Measurements from ENCODE around the gene PTPRA. TPM values are rescaled to one million over a fixed set of nuclear protein-coding genes. Genes with fewer than 3 reads are reported as not detected.
"Not testable (repeated sequence)": the region's sequence is repeated elsewhere in the genome, so short reads cannot be mapped to it uniquely, and the experiment has no call there.

The PTPRA gene
- total RNA-seq, 8 experiments from 2014 or later = 31.8 to 137 (median 58.2) TPM

DNA sequence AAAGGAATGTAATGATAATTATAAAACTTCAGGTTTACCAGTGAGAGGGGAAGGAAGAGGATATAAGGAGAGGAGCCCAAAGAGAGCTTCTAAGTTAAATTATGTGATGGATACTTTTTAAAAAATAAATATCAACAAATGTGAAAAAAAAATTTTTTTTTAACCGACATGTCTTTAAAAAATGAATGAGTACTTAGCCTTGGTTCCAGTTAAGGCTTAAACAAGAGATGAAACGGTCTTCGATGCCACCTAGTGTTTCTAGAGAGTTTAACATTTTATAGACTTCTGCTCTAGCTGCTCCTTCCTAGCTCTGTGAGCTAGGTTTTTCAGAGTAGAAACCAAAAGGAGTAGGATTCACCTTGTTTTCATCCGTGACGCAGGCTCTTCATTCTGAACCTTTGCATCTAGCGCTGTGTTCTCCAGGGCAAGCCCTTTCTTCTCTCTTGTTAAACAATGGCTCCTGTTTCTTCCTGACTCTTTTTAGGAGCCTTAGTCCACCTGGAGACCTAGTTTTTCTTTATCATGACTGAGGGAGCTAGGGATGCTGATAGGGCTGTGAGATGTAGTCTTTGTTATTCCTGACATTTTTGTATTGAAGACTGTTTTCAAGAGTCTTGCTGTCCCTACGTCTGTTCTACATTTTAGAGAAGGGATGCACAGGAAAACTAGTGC is 127.7 kb downstream of the PTPRA start:
- H3K27ac ChIP-seq = no peak overlapping the region
- in situ Hi-C loops (cut with MboI; ENCODE audit: low pct_unique_long_range_greater_than_20kb in 2 of 9, low sequenced_read_pairs in 9 of 9, unreplicated experiment in 9 of 9) = no loop called here
- peak in 3 of 8 experiments; percentile 56 to 75 (median 73) for ATAC-seq (replicated peaks in 6 of 8)
- no peak overlapping the region for H3K4me3 ChIP-seq
- 40 to 67% (median 58%) methylated on average over 3 to 7 of the region's 7 CpGs for whole genome bisulfite sequencing, 10 experiments
- no peaks in the 10 kb centered on the region for H3K4me1 ChIP-seq (replicated peaks in 1 of 2)

DNA sequence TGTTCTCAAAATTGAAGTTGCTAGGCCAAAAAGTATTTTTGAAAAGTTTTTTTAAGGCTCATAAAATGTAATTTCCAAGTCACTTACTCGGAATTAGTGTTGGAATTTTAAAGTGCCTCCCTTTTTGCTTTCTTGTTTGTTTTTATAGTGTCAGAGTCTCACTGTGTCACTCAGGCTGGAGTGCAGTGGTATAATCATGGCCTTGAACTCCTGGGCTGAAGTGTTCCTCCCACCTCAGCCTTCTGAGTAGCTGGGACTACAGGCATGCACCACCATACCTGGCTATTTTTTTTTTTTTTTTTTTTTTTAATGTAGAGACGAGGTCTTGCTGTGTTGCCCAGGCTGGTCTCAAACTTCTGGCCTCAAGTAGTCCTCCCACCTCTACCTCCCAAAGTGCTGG is 130.1 kb downstream of the PTPRA start:
- WGBS, 10 experiments = 80 to 100% (median 96%) methylated on average over 1 to 2 of the region's 2 CpGs; no CpG with 5 or more reads in 2 of the 10 experiments
- in situ Hi-C loops (cut with MboI; ENCODE audit: low pct_unique_long_range_greater_than_20kb in 2 of 9, low sequenced_read_pairs in 9 of 9, unreplicated experiment in 9 of 9) = no loop called here
- no peak for ATAC-seq (replicated peaks in 6 of 8)
- Histone ChIP-seq H3K4me1 (replicated peaks in 1 of 2) (no peaks in the 10 kb centered on the region), H3K4me3 (no peak overlapping the region), H3K27ac (no peak overlapping the region)

DNA sequence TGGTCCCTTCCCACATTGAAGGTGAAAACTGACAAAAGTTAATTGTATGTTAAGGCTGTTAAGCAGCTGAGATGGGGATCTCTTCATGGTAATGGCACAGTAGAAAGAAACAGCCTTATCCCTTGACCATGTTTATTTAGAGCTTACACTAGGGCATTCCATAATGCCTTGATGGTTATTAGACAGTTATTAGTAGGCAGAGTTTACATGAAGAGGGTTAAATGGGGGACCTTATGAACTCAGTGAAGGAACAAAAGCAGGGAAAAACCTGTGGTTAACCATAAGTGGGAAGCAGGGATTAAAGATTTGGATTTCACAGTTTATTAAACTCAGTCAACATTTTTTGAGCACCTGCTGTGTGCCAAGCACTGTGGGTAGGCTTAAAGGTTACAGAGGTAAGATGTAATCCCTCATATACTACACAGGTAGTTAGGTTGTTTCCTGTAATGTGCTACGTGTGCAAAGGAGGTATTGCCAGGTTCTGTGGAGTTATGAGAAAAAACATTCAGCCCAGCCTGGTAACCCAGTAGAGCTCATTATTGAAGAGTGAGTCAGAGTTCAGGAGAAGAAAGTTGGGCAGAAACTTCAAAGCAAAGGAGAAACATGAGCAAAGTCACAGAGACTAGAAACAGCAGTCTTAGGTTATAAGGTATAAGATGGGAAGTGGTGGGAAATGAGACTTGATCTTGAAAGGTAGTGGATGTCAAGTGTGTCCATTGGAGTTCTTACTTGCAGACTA is 137.9 kb downstream of the PTPRA start:
- Histone ChIP-seq H3K27ac (no peak overlapping the region), H3K4me1 (replicated peaks in 1 of 2) (no peaks in the 10 kb centered on the region), H3K4me3 (no peak overlapping the region)
- no peak for ATAC-seq (replicated peaks in 6 of 8)
- WGBS, 10 experiments = 33 to 100% (median 100%) methylated on average over 1 of the region's 1 CpG; no CpG with 5 or more reads in 7 of the 10 experiments
- in situ Hi-C loops (cut with MboI; ENCODE audit: low pct_unique_long_range_greater_than_20kb in 2 of 9, low sequenced_read_pairs in 9 of 9, unreplicated experiment in 9 of 9) = no loop called here

DNA sequence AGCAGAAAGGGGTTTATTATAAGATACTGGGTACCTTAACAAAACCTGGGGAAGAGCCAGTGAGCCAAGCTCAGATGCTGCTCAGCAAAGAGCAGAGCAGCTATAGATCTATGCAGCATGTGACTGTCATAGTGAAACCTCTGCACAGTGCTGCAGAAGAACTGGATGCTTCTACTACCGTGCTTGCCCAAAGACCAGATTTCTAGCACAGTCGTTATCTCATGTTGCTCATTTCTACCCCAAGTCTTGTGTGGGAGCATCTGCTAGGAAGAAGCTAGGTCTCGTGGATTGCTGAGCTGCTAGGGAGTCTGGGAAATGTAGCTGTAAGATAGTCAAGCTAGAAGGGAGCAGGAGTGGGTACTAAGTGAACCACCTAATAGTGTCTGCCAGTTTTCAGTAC is 138.5 kb downstream of the PTPRA start:
- Histone ChIP-seq H3K4me3 (no peak overlapping the region), H3K27ac (no peak overlapping the region), H3K4me1 (replicated peaks in 1 of 2) (no peaks in the 10 kb centered on the region)
- ATAC-seq (replicated peaks in 6 of 8) = no peak
- 70 to 100% (median 94%) methylated on average over 1 to 3 of the region's 3 CpGs; no CpG with 5 or more reads in 3 of the 10 experiments for WGBS, 10 experiments
- in situ Hi-C loops (cut with MboI; ENCODE audit: low pct_unique_long_range_greater_than_20kb in 2 of 9, low sequenced_read_pairs in 9 of 9, unreplicated experiment in 9 of 9) = no loop called here

DNA sequence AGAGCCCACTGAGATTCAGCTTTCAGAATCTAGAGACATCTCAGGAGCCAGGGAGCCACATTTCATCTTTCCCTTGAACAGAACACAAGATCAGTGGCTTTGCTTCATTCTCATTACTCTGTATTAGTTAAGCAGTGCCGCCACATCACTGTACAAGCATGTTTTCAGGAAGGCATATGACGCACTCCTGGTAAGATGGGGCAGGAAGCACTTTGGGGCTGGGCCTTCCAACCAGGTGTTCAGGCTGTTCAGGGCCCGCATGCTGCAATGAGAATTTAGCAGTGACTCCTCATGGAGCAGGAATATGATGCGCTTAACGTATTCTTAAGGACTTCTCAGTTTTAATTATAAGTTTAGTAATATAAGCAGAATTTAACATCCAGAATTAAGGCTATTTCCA is 140.5 kb downstream of the PTPRA start:
- H3K27ac ChIP-seq = no peak overlapping the region
- no peaks in the 10 kb centered on the region for H3K4me1 ChIP-seq (replicated peaks in 1 of 2)
- in situ Hi-C loops (cut with MboI; ENCODE audit: low pct_unique_long_range_greater_than_20kb in 2 of 9, low sequenced_read_pairs in 9 of 9, unreplicated experiment in 9 of 9) = no loop called here
- WGBS, 10 experiments = 90 to 100% (median 100%) methylated on average over 2 to 5 of the region's 5 CpGs; no CpG with 5 or more reads in 3 of the 10 experiments
- no peak overlapping the region for H3K4me3 ChIP-seq
- ATAC-seq (replicated peaks in 6 of 8) = no peak

DNA sequence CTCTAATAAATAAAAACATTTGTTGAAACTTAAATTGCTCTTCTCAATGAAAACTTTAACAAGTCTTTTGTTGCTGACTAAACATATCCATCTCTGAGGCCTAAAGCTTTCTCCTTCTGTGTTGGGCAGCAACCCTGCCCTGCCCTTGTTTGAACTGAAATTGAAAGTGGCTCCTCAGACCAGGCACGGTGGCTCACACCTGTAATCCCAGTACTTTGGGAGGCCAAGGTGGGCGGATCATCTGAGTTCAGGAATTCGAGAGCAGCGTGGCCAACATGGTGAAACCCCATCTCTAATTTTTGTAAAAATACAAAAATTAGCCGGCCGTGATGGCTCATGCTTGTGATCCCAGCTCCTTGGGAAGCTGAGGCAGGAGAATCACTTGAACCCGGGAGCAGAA is 140.9 kb downstream of the PTPRA start:
- Histone ChIP-seq H3K4me3 (no peak overlapping the region), H3K27ac (no peak overlapping the region), H3K4me1 (replicated peaks in 1 of 2) (no peaks in the 10 kb centered on the region)
- in situ Hi-C loops (cut with MboI; ENCODE audit: low pct_unique_long_range_greater_than_20kb in 2 of 9, low sequenced_read_pairs in 9 of 9, unreplicated experiment in 9 of 9) = no loop called here
- no peak for ATAC-seq (replicated peaks in 6 of 8)
- WGBS, 10 experiments = 92 to 100% (median 98%) methylated on average over 1 to 6 of the region's 7 CpGs; no CpG with 5 or more reads in 4 of the 10 experiments

DNA sequence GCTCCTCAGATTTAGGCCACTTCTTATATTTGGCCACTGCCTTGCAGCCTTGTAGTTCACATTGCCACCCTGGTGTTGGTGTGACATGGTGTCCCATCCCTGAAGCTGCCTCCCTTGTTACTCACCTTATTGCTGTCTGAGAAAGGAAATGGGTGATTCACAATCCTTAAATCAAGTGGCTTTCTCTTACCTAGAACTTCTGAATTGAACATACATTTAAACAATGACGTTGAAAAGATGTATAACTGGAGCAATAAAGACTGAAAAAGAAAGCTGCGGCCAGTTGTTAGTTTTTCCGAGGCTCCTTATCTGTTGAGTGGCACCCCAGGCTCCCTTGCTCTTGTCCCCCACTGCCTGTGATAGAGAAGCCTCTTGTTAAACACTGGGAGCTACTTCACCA is 141.4 kb downstream of the PTPRA start:
- H3K4me1 ChIP-seq (replicated peaks in 1 of 2) = no peaks in the 10 kb centered on the region
- H3K4me3 ChIP-seq = no peak overlapping the region
- in situ Hi-C loops (cut with MboI; ENCODE audit: low pct_unique_long_range_greater_than_20kb in 2 of 9, low sequenced_read_pairs in 9 of 9, unreplicated experiment in 9 of 9) = no loop called here
- no peak for ATAC-seq (replicated peaks in 6 of 8)
- WGBS, 10 experiments = 50 to 100% (median 94%) methylated on average over 1 to 3 of the region's 3 CpGs; no CpG with 5 or more reads in 4 of the 10 experiments
- no peak overlapping the region for H3K27ac ChIP-seq

DNA sequence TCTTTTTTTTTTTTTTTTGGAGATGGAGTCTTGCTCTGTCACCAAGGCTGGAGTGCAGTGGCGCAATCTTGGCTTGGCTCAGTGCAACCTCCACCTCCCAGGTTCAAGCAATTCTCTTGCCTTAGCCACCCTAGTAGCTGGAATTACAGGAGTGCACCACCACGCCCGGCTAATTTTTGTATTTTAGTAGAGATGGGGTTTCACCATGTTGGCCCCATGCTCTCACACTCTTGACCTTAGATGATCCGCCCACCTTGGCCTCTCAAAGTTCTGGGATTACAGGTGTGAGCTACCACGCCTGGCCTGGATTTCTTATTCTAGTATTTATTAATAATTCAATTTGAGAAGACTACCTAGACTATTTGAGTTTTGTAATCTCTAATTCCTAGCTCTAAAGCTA is 142.0 kb downstream of the PTPRA start:
- H3K4me1 ChIP-seq (replicated peaks in 1 of 2); in situ Hi-C loops (cut with MboI; ENCODE audit: low pct_unique_long_range_greater_than_20kb in 2 of 9, low sequenced_read_pairs in 9 of 9, unreplicated experiment in 9 of 9); H3K4me3 ChIP-seq; H3K27ac ChIP-seq; ATAC-seq (replicated peaks in 6 of 8): not testable (repeated sequence)
- WGBS, 10 experiments = 73 to 100% (median 90%) methylated on average over 1 to 4 of the region's 5 CpGs; no CpG with 5 or more reads in 2 of the 10 experiments

DNA sequence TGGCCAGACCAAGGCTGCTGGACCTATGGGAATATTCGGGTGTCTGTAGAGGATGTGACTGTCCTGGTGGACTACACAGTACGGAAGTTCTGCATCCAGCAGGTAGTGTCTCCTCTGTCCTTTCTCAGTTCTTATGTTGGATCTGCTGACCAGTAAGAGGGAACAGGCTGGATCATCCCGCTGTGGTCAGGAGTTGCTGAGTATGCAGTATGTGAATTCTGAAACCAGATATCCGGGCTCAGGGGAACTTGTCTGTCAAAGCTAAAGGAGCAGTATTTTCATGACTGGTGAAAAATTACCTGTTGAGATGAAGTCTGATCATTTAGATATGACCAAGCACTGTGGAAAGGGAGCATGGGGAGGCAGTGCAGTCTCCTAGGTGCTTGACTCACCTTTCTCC is 148.0 kb downstream of the PTPRA start:
- Histone ChIP-seq H3K4me1 (replicated peaks in 1 of 2) (no peaks in the 10 kb centered on the region), H3K27ac (no peak overlapping the region), H3K4me3 (no peak overlapping the region)
- in situ Hi-C loops (cut with MboI; ENCODE audit: low pct_unique_long_range_greater_than_20kb in 2 of 9, low sequenced_read_pairs in 9 of 9, unreplicated experiment in 9 of 9) = no loop called here
- WGBS, 10 experiments = 90 to 100% (median 100%) methylated on average over 1 to 4 of the region's 4 CpGs; no CpG with 5 or more reads in 3 of the 10 experiments
- no peak for ATAC-seq (replicated peaks in 6 of 8)

DNA sequence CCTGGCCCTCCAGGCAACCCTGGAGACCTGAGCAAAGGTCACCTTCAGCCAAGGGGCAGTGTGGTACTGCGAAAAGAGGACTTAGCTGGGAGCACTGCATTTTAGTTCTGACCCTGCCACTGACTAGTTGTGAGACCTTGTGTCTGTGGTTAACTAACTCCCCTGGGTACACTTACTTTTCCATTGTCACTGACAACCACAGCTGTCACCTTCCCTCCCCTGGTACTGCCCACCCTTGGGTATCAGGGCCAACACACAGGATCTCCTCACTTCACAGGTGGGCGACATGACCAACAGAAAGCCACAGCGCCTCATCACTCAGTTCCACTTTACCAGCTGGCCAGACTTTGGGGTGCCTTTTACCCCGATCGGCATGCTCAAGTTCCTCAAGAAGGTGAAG is 148.5 kb downstream of the PTPRA start:
- WGBS, 10 experiments = 83 to 100% (median 100%) methylated on average over 1 to 2 of the region's 5 CpGs; no CpG with 5 or more reads in 7 of the 10 experiments
- Histone ChIP-seq H3K27ac (no peak overlapping the region), H3K4me3 (no peak overlapping the region), H3K4me1 (replicated peaks in 1 of 2) (no peaks in the 10 kb centered on the region)
- ATAC-seq (replicated peaks in 6 of 8) = no peak
- in situ Hi-C loops (cut with MboI; ENCODE audit: low pct_unique_long_range_greater_than_20kb in 2 of 9, low sequenced_read_pairs in 9 of 9, unreplicated experiment in 9 of 9) = no loop called here

DNA sequence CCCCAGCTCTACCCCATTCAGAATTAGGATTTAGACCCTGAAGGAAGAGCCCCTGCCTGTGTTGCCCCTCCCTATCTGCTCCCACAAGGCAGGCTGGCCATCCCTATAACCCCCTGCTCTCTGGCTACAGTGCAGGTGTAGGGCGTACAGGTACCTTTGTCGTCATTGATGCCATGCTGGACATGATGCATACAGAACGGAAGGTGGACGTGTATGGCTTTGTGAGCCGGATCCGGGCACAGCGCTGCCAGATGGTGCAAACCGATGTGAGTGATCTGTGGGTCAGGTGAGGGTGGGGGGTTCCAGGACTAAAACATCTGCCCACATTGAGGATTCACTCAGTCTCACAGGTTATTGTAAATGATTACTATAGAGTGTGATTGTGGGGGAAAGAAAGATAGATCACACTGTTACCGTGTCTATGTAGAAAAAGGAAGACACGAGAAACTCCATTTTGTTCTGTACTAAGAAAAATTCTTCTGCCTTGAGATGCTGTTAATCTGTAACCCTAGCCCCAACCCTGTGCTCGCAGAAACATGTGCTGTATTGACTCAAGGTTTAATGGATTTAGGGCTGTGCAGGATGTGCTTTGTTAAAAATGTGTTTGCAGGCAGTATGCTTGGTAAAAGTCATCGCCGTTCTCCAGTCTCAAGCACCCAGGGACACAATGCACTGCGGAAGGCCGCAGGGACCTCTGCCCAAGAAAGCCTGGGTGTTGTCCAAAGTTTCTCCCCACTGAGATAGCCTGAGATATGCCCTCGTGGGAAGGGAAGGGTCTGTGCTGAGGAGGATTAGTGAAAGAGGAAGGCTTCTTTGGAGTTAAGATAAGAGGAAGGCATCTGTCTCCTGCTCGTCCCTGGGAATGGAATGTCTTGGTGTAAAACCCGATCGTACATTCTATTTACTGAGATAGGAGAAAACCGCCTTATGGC is 149.5 kb downstream of the PTPRA start:
- in situ Hi-C loops (cut with MboI; ENCODE audit: low pct_unique_long_range_greater_than_20kb in 2 of 9, low sequenced_read_pairs in 9 of 9, unreplicated experiment in 9 of 9); H3K4me3 ChIP-seq; H3K27ac ChIP-seq; H3K4me1 ChIP-seq (replicated peaks in 1 of 2); ATAC-seq (replicated peaks in 6 of 8): not testable (repeated sequence)
- WGBS, 10 experiments = 60 to 100% (median 96%) methylated on average over 2 to 10 of the region's 20 CpGs; no CpG with 5 or more reads in 5 of the 10 experiments

DNA sequence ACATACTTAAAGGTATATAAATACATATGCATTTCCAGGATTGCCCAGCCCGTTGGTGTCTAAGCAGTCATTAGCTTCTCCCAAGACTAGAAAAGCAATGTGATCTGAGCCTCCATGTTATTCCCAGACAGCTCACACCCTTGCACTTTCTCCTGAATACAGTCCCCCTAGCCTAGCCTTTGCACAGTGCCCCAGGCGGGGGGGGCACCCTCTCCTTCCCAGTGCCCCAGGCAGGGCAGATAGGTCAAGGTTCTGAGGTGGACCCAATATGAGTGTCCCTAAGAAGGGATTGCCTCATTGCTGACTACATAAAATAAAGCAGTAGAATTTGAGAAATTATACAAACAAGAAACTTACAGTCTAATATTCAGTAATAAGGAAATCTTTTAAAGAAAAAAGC is 154.7 kb downstream of the PTPRA start:
- Histone ChIP-seq H3K4me3 (no peak overlapping the region), H3K27ac (no peak overlapping the region), H3K4me1 (replicated peaks in 1 of 2) (no peaks in the 10 kb centered on the region)
- 60 to 100% (median 100%) methylated on average over 1 to 2 of the region's 2 CpGs; no CpG with 5 or more reads in 3 of the 10 experiments for whole genome bisulfite sequencing, 10 experiments
- in situ Hi-C loops (cut with MboI; ENCODE audit: low pct_unique_long_range_greater_than_20kb in 2 of 9, low sequenced_read_pairs in 9 of 9, unreplicated experiment in 9 of 9) = no loop called here
- ATAC-seq (replicated peaks in 6 of 8) = no peak

Data from motor neuron (in vitro differentiated cells).